GM12878 (cell line): ENCODE data around the gene TMOD3. TPM values are rescaled to one million over a fixed set of nuclear protein-coding genes. Genes with fewer than 3 reads are reported as not detected.

ENCODE experiments used
- ATF7 ChIP-seq: fragments of 450-650 bp; IDR thresholded peaks from 2 replicates; pipeline ENCODE4 v1.6.1; 2016; ENCODE audit warnings: low read depth, mild to moderate bottlenecking
- CBX3 ChIP-seq: fragments of 200-600 bp; sonication (generic); IDR thresholded peaks from 2 replicates; pipeline ENCODE4 v1.6.1; 2016; ENCODE audit warnings: low read depth, borderline replicate concordance
- CBX5 ChIP-seq: sonication (generic); IDR thresholded peaks from 2 replicates; pipeline ENCODE4 v1.6.1; 2016; ENCODE audit warnings: low read depth, moderate library complexity, mild to moderate bottlenecking, inconsistent platforms
- NFYB ChIP-seq: IDR thresholded peaks from 2 replicates; pipeline ENCODE4 v1.6.1; 2011; ENCODE audit warnings: low read depth, mild to moderate bottlenecking, low read length, improper control_type of control experiment, moderate library complexity; ENCODE audit not compliant: insufficient read depth
- PAX5 ChIP-seq: IDR thresholded peaks from 2 replicates; pipeline ENCODE4 v1.6.1; 2011; ENCODE audit warnings: low read depth, low read length, borderline replicate concordance
- SIN3A ChIP-seq: IDR thresholded peaks from 2 replicates; pipeline ENCODE4 v1.6.1; 2012; ENCODE audit warnings: low read depth, low read length, improper control_type of control experiment
- SMAD1 ChIP-seq: fragments of 450-650 bp; IDR thresholded peaks from 2 replicates; pipeline ENCODE4 v1.6.1; 2018; ENCODE audit warnings: mild to moderate bottlenecking, low read depth; ENCODE audit not compliant: partially characterized antibody
- SMARCA5 ChIP-seq: fragments of 450-650 bp; IDR thresholded peaks from 2 replicates; pipeline ENCODE4 v1.6.1; 2017; ENCODE audit warnings: mild to moderate bottlenecking
- STAT3 ChIP-seq: IDR thresholded peaks from 2 replicates; pipeline ENCODE4 v1.6.1; 2011; ENCODE audit warnings: low read depth, low read length, improper control_type of control experiment
- TCF7 ChIP-seq: IDR thresholded peaks from 2 replicates; pipeline ENCODE4 v1.6.1; 2014; ENCODE audit warnings: antibody characterized with exemption, borderline replicate concordance
- YY1 ChIP-seq: IDR thresholded peaks from 2 replicates; pipeline ENCODE4 v1.6.1; 2011; ENCODE audit warnings: low read depth, mild to moderate bottlenecking, low read length
- polyA plus RNA-seq, 11 experiments: library from polyadenylated mRNA; depleted of rRNA in 4 of 11; unstranded in 6 of 11; stranded (reverse) in 5 of 11; fragments of >200 nt; fragmentation: Nextera tagmentation in 4 of 11; fragmentation: Illumina TruSeq in 1 of 11; extraction: Ambion mirVana in 4 of 11; extraction: Trizol in 1 of 11; gene quantifications; 1 replicate in 1 of 11; 2 replicates in 10 of 11; pipeline versions ENCODE4 v1.2.1 to v1.2.3, GENCODE V29; 2011 to 2016; ENCODE audit warnings: inconsistent platforms in 2 of 11, missing spikeins in 2 of 11, low read depth in 1 of 11
- total RNA-seq, 4 experiments: library from RNA; depleted of rRNA in 3 of 4; stranded (reverse); fragments of >200 nt in 3 of 4; fragmentation: Illumina TruSeq in 1 of 4; extraction: Trizol in 1 of 4; gene quantifications; 2 replicates each; pipeline versions ENCODE4 v1.2.1 to v1.2.3, GENCODE V29; 2013 to 2021
- TF ChIP-seq, protein P1 (sequence below): fragments of 450-650 bp; IDR thresholded peaks from 2 replicates; pipeline ENCODE4 v1.6.1; 2017; ENCODE audit warnings: antibody characterized with exemption, mild to moderate bottlenecking, moderate library complexity
- TF ChIP-seq, protein P2 (sequence below): fragments of 450-650 bp; formaldehyde crosslinking; IDR thresholded peaks from 2 replicates; pipeline ENCODE4 v1.5.0; 2022; ENCODE audit warnings: mild to moderate bottlenecking, missing genetic modification characterization
- TF ChIP-seq, protein P3 (sequence below), 3 experiments: IDR thresholded peaks in 2 of 3; conservative IDR thresholded peaks in 1 of 3; 2 replicates each; pipeline ENCODE4 v1.5.1; 2011; ENCODE audit warnings: low read depth in 3 of 3, low read length in 3 of 3, mild to moderate bottlenecking in 3 of 3, control low read depth in 2 of 3, moderate library complexity in 2 of 3, inconsistent platforms in 1 of 3, mixed read lengths in 1 of 3; ENCODE audit not compliant: control insufficient read depth in 2 of 3, insufficient read depth in 1 of 3; ENCODE audit errors: extremely low read depth in 1 of 3
- TF ChIP-seq, protein P4 (sequence below): fragments of 450-650 bp; IDR thresholded peaks from 2 replicates; pipeline ENCODE4 v1.6.1; 2014; ENCODE audit warnings: mild to moderate bottlenecking
- TF ChIP-seq, protein P5 (sequence below): fragments of 150-350 bp; IDR thresholded peaks from 2 replicates; pipeline ENCODE4 v1.6.1; 2014; ENCODE audit warnings: mild to moderate bottlenecking, low read depth, low read length
- TF ChIP-seq, protein P6 (sequence below): IDR thresholded peaks from 2 replicates; pipeline ENCODE4 v1.6.1; 2012; ENCODE audit warnings: low read depth, low read length, improper control_type of control experiment

TMOD3 gene
- total and polyA plus RNA-seq, 10 of the 15 experiments (the other 5 are each of a cell fraction or from before 2014, with no cell fraction given) = 5.2 to 39.4 (median 22.5) TPM

DNA sequence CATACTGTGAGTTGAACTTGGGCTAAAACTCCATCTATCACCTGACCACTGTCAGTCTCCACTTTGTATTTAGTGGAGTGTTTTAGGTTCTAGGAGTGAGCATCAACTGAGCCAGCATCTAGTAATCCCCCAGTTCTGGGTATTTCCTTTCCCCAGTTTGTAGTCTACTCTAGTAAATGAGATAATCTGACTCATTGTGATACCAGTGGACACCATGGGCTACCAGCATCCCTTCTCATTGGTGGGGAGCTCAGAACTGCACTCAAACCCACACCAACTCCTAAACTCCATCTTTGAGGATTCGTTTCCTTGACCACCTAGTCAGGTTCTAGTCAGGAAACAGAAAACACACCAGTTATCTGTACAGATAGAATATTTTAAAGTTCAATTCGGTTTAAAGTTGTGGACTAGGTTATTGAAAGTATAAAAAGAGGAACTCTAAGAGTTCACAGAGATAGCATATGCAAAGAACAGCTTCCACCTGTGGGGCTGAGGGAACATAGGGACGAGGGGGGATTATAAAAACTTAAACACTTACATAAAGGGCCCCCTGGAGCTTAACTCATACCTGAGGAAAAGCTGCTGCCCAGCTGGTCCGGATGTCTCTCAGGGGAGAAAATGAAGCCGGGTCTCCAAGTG lies 106.1 kb downstream of the TMOD3 start (continued):
- TF ChIP-seq, protein P1, sequence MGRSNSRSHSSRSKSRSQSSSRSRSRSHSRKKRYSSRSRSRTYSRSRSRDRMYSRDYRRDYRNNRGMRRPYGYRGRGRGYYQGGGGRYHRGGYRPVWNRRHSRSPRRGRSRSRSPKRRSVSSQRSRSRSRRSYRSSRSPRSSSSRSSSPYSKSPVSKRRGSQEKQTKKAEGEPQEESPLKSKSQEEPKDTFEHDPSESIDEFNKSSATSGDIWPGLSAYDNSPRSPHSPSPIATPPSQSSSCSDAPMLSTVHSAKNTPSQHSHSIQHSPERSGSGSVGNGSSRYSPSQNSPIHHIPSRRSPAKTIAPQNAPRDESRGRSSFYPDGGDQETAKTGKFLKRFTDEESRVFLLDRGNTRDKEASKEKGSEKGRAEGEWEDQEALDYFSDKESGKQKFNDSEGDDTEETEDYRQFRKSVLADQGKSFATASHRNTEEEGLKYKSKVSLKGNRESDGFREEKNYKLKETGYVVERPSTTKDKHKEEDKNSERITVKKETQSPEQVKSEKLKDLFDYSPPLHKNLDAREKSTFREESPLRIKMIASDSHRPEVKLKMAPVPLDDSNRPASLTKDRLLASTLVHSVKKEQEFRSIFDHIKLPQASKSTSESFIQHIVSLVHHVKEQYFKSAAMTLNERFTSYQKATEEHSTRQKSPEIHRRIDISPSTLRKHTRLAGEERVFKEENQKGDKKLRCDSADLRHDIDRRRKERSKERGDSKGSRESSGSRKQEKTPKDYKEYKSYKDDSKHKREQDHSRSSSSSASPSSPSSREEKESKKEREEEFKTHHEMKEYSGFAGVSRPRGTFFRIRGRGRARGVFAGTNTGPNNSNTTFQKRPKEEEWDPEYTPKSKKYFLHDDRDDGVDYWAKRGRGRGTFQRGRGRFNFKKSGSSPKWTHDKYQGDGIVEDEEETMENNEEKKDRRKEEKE = no peak
- no peak for TF ChIP-seq SMAD1
- TF ChIP-seq, protein P2, sequence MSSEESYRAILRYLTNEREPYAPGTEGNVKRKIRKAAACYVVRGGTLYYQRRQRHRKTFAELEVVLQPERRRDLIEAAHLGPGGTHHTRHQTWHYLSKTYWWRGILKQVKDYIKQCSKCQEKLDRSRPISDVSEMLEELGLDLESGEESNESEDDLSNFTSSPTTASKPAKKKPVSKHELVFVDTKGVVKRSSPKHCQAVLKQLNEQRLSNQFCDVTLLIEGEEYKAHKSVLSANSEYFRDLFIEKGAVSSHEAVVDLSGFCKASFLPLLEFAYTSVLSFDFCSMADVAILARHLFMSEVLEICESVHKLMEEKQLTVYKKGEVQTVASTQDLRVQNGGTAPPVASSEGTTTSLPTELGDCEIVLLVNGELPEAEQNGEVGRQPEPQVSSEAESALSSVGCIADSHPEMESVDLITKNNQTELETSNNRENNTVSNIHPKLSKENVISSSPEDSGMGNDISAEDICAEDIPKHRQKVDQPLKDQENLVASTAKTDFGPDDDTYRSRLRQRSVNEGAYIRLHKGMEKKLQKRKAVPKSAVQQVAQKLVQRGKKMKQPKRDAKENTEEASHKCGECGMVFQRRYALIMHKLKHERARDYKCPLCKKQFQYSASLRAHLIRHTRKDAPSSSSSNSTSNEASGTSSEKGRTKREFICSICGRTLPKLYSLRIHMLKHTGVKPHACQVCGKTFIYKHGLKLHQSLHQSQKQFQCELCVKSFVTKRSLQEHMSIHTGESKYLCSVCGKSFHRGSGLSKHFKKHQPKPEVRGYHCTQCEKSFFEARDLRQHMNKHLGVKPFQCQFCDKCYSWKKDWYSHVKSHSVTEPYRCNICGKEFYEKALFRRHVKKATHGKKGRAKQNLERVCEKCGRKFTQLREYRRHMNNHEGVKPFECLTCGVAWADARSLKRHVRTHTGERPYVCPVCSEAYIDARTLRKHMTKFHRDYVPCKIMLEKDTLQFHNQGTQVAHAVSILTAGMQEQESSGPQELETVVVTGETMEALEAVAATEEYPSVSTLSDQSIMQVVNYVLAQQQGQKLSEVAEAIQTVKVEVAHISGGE = no peak
- TF ChIP-seq, protein P3, sequence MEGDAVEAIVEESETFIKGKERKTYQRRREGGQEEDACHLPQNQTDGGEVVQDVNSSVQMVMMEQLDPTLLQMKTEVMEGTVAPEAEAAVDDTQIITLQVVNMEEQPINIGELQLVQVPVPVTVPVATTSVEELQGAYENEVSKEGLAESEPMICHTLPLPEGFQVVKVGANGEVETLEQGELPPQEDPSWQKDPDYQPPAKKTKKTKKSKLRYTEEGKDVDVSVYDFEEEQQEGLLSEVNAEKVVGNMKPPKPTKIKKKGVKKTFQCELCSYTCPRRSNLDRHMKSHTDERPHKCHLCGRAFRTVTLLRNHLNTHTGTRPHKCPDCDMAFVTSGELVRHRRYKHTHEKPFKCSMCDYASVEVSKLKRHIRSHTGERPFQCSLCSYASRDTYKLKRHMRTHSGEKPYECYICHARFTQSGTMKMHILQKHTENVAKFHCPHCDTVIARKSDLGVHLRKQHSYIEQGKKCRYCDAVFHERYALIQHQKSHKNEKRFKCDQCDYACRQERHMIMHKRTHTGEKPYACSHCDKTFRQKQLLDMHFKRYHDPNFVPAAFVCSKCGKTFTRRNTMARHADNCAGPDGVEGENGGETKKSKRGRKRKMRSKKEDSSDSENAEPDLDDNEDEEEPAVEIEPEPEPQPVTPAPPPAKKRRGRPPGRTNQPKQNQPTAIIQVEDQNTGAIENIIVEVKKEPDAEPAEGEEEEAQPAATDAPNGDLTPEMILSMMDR (IDR thresholded peaks at IDR 0.05 in 2 of 3, conservative IDR thresholded peaks at IDR 0.05 in 1 of 3; ENCODE audit: control insufficient read depth in 2 of 3, extremely low read depth in 1 of 3, insufficient read depth in 1 of 3, low read depth in 3 of 3, low read length in 3 of 3) = no peak
- no peak for TF ChIP-seq CBX5
- 0 out of 2 replicates have a peak, but pooled peaks have one; percentile 45 for TF ChIP-seq YY1
- TF ChIP-seq, protein P4, sequence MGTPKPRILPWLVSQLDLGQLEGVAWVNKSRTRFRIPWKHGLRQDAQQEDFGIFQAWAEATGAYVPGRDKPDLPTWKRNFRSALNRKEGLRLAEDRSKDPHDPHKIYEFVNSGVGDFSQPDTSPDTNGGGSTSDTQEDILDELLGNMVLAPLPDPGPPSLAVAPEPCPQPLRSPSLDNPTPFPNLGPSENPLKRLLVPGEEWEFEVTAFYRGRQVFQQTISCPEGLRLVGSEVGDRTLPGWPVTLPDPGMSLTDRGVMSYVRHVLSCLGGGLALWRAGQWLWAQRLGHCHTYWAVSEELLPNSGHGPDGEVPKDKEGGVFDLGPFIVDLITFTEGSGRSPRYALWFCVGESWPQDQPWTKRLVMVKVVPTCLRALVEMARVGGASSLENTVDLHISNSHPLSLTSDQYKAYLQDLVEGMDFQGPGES = no peak
- peak; percentile 66 for TF ChIP-seq NFYB
- TF ChIP-seq, protein P5, sequence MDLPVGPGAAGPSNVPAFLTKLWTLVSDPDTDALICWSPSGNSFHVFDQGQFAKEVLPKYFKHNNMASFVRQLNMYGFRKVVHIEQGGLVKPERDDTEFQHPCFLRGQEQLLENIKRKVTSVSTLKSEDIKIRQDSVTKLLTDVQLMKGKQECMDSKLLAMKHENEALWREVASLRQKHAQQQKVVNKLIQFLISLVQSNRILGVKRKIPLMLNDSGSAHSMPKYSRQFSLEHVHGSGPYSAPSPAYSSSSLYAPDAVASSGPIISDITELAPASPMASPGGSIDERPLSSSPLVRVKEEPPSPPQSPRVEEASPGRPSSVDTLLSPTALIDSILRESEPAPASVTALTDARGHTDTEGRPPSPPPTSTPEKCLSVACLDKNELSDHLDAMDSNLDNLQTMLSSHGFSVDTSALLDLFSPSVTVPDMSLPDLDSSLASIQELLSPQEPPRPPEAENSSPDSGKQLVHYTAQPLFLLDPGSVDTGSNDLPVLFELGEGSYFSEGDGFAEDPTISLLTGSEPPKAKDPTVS = no peak
- TF ChIP-seq, protein P6, sequence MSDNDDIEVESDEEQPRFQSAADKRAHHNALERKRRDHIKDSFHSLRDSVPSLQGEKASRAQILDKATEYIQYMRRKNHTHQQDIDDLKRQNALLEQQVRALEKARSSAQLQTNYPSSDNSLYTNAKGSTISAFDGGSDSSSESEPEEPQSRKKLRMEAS = no peak
- TF ChIP-seq SMARCA5 = no peak
- no peak for TF ChIP-seq PAX5
- TF ChIP-seq TCF7 = no peak
- TF ChIP-seq CBX3 = no peak
- no peak for TF ChIP-seq STAT3
- TF ChIP-seq ATF7 = peak; percentile 39
- TF ChIP-seq SIN3A = no peak
